ENCODE data around the gene BCAP31. TPM values are rescaled to one million over a fixed set of nuclear protein-coding genes. Genes with fewer than 3 reads are reported as not detected.
"Not testable (repeated sequence)": the region's sequence is repeated elsewhere in the genome, so short reads cannot be mapped to it uniquely, and the experiment has no call there.

Gene BCAP31
- total RNA-seq, 1 experiment from 2014 or later, result 219 TPM

- DNase-seq (ENCODE audit: extremely low read depth, low read depth), result no peak
Observed at GRCh38 chrX:153719238-153719637, 4.9 kb downstream of the BCAP31 start.

DNA sequence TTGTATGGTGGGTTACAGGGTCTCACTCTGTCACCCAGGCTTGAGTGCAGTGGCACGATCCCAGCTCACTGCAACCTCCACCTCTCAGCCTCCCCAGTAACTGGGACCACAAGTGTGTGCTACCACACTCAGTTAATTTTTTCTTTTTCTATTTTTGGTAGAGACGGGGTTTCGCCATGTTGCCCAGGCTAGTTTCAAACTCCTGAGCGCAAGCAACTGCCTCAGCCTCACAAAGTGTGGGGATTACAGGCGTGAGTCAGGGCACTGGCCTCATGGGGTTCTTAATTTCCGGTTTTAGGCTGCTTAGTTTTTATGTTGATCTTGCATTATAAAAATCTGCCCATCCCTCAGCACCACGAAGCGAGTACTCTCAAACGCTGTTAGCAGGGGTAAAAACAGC, 6.7 kb downstream of the BCAP31 start:
- DNase-seq (ENCODE audit: extremely low read depth, low read depth), result no peak

- DNase-seq (ENCODE audit: extremely low read depth, low read depth), result no peak
Observed at GRCh38 chrX:153714256-153714655, 9.9 kb downstream of the BCAP31 start.

- DNase-seq (ENCODE audit: extremely low read depth, low read depth), result no peak
Observed at GRCh38 chrX:153709726-153710674, 14.2 kb downstream of the BCAP31 start.

- peak; percentile 70 for DNase-seq (ENCODE audit: extremely low read depth, low read depth)
Observed at GRCh38 chrX:153708415-153708814, 15.8 kb downstream of the BCAP31 start.

- DNase-seq (ENCODE audit: extremely low read depth, low read depth), result no peak
Observed at GRCh38 chrX:153707406-153707805, 16.8 kb downstream of the BCAP31 start.

- DNase-seq (ENCODE audit: extremely low read depth, low read depth), result no peak
Observed at GRCh38 chrX:153706799-153707198, 17.4 kb downstream of the BCAP31 start.

- DNase-seq (ENCODE audit: extremely low read depth, low read depth), result not testable (repeated sequence)
Observed at GRCh38 chrX:153705403-153706060, 18.7 kb downstream of the BCAP31 start.

DNA sequence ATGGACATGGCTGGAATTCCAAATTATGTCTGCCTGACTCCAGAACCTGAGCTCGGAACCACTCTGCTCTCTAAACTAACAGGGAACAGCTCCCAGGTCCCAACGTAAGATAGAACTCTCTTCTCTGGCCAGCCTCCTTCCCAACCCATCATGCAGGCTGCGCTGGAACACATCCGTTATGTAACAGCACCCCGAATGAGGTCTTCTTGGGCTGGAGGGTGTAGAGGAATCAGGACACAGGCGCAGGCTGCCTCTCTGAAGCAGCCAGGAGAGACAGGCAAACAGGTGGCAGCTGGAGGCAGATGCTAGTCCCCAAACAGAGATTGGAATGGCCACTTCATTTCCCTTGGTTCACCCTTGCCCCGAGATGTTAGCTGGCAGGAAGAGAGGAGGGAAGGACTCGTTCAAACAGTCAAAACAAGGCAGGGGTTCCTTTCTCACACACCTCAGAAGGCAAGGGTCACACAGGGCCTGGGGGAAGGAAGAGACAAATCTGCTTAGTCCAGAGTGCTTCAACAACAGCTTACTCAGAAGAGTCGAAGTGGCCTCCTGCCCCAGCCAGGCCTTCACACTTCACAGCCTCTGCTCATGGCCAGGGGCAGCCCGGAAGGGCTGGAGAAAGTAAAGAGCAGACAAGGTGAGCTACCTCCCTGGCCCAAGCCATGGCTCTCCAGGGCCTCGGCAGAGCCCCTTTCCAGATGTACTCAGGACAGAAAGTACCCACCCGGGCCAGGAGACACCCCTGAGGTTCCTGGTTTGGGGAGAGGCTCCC, 19.4 kb downstream of the BCAP31 start:
- DNase-seq (ENCODE audit: extremely low read depth, low read depth), result not testable (repeated sequence)

GRCh38 chrX:153704021-153704526, 20.1 kb downstream of the BCAP31 start:
- no peak for DNase-seq (ENCODE audit: extremely low read depth, low read depth)

DNA sequence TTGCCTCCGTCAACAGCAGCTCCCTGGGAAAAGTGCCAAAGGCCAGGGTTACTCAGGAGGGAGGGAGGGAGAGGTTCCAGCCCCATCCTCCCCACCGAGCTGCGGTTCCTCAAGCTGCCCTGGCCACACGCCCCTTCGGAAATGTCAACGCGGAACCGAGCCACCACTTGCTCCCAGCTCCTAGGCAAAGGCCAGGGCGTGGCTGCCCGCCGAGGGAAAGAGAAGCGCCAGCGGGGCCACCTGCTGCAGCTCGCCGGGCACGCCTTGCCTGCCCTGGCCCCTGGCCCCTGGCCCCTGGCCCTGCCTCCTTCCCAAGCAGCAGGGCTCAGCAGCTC, 21.2 kb downstream of the BCAP31 start:
- no peak for DNase-seq (ENCODE audit: extremely low read depth, low read depth)

GRCh38 chrX:153702336-153703035, 21.7 kb downstream of the BCAP31 start:
- DNase-seq (ENCODE audit: extremely low read depth, low read depth), result no peak

- no peak for DNase-seq (ENCODE audit: extremely low read depth, low read depth)
Observed at GRCh38 chrX:153701706-153702105, 22.5 kb downstream of the BCAP31 start.

GRCh38 chrX:153700967-153701366, 23.2 kb downstream of the BCAP31 start:
- no peak for DNase-seq (ENCODE audit: extremely low read depth, low read depth)

GRCh38 chrX:153700376-153700945, 23.7 kb downstream of the BCAP31 start:
- DNase-seq (ENCODE audit: extremely low read depth, low read depth), result no peak

GRCh38 chrX:153699784-153700371, 24.3 kb downstream of the BCAP31 start:
- DNase-seq (ENCODE audit: extremely low read depth, low read depth), result not testable (repeated sequence)

DNA sequence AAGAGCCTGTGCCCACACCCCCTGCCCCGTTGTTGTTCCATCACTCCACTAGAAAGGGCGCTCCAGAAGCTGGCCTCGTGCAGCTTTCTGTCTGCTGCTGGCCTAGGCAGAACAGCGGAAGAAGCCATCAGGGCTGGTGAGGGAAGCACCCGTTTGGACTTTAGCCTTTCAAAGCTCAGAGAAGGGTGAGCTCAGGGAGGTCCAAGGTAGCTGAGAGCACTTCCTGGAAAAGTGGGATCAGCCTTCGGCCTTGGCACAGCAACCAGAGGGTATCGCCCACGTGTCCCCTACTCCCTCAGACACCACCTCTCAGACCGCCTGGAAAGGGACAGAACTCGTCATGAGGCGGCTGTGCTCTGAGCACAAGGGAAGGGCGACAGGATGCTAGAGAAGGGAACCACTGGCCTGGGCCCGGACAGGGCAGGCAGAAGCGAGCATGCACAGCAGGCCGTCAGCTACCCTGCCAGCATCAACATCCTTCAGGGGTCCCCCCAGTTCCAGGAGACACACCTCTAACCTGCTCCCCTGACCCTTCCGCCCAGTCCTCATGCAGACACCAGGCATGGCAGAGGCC, 24.9 kb downstream of the BCAP31 start:
- not testable (repeated sequence) for DNase-seq (ENCODE audit: extremely low read depth, low read depth)

DNA sequence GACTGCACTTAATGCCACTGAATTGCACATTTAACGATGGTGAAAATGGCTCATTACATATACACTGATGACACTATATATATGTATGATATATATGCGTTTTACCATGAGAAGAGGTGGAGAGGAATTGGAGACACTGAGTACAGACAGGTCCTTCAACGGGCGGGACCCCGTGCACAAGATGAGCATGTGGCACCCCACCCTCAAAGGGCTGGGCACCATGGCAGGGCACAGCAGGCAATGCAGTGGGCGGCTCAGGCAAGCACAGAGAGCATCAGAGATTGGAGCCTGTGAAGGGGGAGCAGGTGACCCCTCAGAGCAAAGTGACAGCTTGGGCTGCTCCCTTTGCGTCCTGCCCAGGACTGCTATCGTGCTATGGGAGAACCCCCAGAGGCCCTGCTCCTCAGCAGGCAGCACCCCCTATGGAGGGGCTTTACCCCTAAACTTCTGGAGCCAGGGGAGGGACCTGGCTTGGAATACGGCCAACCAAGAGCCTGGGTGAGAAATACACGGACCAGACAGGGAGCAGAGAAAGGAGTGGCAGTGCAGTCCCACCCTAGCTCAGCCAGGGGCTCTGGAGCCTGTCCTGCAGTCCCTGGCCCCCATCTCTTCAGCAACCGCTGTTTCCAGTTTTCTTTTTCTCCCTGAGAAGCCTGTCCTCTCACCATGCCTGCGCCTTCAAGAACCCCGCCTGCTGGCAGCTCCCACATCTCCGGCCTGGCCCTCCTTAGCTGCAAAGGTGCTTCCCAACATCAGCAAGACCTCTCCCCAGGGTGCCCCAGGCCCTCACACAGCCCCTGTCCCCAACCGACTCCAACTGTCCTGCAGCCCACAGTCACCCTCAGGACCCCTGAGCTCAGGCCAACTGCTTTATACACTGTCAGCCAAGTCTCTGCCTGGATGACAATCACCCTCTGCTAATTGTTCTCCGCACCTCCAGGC, 26.0 kb downstream of the BCAP31 start:
- no peak for DNase-seq (ENCODE audit: extremely low read depth, low read depth)
